Activated T-cell treated with anti-CD3 and anti-CD28 coated beads for 1 hour (primary cell): ENCODE data around the gene RPN2.

Source experiments
- DNase-seq: peaks from one replicate; pipeline ENCODE4 v3.0.0-alpha.2; 2020; ENCODE audit warnings: low read depth

RPN2 gene

GRCh38 chr20:37218976-37219375 lies 39.8 kb downstream of the RPN2 start:
- DNase-seq, result no peak

GRCh38 chr20:37219751-37220668 lies 40.9 kb downstream of the RPN2 start:
- no peak for DNase-seq

GRCh38 chr20:37220731-37221130 lies 41.6 kb downstream of the RPN2 start:
- DNase-seq, result no peak

GRCh38 chr20:37222086-37222485 lies 43.0 kb downstream of the RPN2 start:
- DNase-seq, result no peak

- no peak for DNase-seq
These were observed 43.9 kb downstream of the RPN2 start for GRCh38 chr20:37223053-37223452.

- no peak for DNase-seq
These were observed 46.0 kb downstream of the RPN2 start for GRCh38 chr20:37225146-37225545.

- DNase-seq, result no peak
These were observed 47.8 kb downstream of the RPN2 start for GRCh38 chr20:37226889-37227288.

- no peak for DNase-seq
These were observed 49.0 kb downstream of the RPN2 start for GRCh38 chr20:37228082-37228481.

GRCh38 chr20:37228656-37229055 lies 49.5 kb downstream of the RPN2 start:
- no peak for DNase-seq

GRCh38 chr20:37229357-37229756 lies 50.2 kb downstream of the RPN2 start:
- DNase-seq, result no peak

GRCh38 chr20:37230200-37230599 lies 51.1 kb downstream of the RPN2 start:
- DNase-seq, result no peak

- DNase-seq, result no peak
These were observed 53.0 kb downstream of the RPN2 start for GRCh38 chr20:37231947-37232630.

- no peak for DNase-seq
These were observed 54.6 kb downstream of the RPN2 start for GRCh38 chr20:37233548-37234253.

GRCh38 chr20:37234254-37234581 lies 55.1 kb downstream of the RPN2 start:
- no peak for DNase-seq

GRCh38 chr20:37235065-37235464 lies 55.9 kb downstream of the RPN2 start:
- DNase-seq, result no peak

GRCh38 chr20:37236462-37236861 lies 57.3 kb downstream of the RPN2 start:
- DNase-seq, result no peak

- DNase-seq, result no peak
These were observed 58.5 kb downstream of the RPN2 start for GRCh38 chr20:37237656-37238055.

GRCh38 chr20:37238426-37238825 lies 59.3 kb downstream of the RPN2 start:
- no peak for DNase-seq

GRCh38 chr20:37238935-37239451 lies 59.9 kb downstream of the RPN2 start:
- DNase-seq, result no peak

- DNase-seq, result no peak
These were observed 61.4 kb downstream of the RPN2 start for GRCh38 chr20:37240337-37241067.

- no peak for DNase-seq
These were observed 63.4 kb downstream of the RPN2 start for GRCh38 chr20:37242503-37242902.
